ENCODE measurements around the gene ATF4. TPM values are rescaled to one million over a fixed set of nuclear protein-coding genes. Genes with fewer than 3 reads are reported as not detected.

Gene ATF4
- total and polyA plus RNA-seq, 2 of the 8 experiments (the other 6 are each of a cell fraction or from before 2014, with no cell fraction given) = 553 to 704 TPM

DNA sequence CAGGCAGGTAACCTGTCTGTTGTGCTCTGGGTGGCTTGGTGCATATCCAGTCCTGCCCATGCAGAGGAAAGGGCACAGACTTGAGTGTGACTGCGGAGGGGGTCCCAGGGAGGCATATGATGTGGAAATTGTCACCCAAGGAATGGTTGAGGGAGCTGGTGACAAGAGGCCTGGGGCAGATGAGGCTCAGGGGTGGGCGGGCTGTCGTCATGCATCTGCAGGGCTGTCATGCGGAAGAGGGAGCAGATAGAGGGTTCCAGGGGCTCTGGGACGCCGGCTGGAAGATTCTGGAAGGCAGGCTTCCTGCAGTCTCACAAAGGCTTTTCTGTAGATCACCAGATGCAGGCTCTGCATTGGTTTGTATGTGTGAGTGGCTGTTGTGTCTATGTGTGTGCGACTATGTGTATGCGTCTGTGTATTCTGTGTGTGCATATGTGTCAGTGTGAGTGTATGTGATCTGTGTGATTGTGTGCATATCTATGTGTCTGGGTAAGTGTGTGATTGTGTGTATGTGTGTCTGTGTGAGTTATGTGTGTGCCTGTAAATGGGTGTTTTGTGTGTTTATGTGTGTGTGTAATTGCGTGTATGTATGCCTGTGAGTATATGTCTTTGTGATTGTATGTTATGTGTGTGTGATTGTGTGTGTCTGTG lies 42.6 kb downstream of the ATF4 start:
- Histone ChIP-seq H3K79me2 (ENCODE audit: control insufficient read depth in 1 of 2, insufficient read depth in 2 of 2, low read length in 2 of 2) (peaks cover 0 to 4% of the 10 kb centered on the region in 2 experiments; a peak in 2 of 4 replicates), H2BK12ac (ENCODE audit: low read depth, low read length) (no peak overlapping the region), H2AFZ (ENCODE audit: low read length) (no peak overlapping the region), H3K27ac (ENCODE audit: low read depth, low read length) (no peak overlapping the region), H3K9me3 (ENCODE audit: insufficient read depth in 2 of 2, low read depth in 1 of 2, low read length in 1 of 2) (peaks cover 0 to 7% of the 10 kb centered on the region in 2 experiments; a peak in 1 of 4 replicates), H4K20me1 (replicated peaks in 1 of 2; ENCODE audit: control insufficient read depth in 1 of 2, insufficient read depth in 2 of 2, low read length in 2 of 2) (peaks cover 0 to 20% of the 10 kb centered on the region in 2 experiments), H3K23me2 (ENCODE audit: low read depth, low read length) (peaks cover 19% of the 10 kb centered on the region; the same call in 1 of the 2 replicates), H2BK20ac (ENCODE audit: low read length) (no peak overlapping the region), H3K4me2 (ENCODE audit: insufficient read depth in 1 of 2, low read depth in 2 of 2, low read length in 2 of 2) (no peak overlapping the region), H3K36me3 (ENCODE audit: control insufficient read depth in 2 of 4, insufficient read depth in 4 of 4, low read length in 3 of 4) (no peaks in the 10 kb centered on the region; a peak in 1 of 8 replicates), H3K27me3 (replicated peaks in 1 of 4; ENCODE audit: control insufficient read depth in 3 of 4, extremely low read depth in 1 of 4, insufficient read depth in 3 of 4, low read length in 3 of 4) (peaks cover 8 to 27% (median 23%) of the 10 kb centered on the region in 4 experiments), H3K56ac (replicated peaks; ENCODE audit: insufficient read length, low read depth, low read length) (no peak overlapping the region), H4K8ac (ENCODE audit: extremely low read depth, insufficient read depth, low read length) (no peak overlapping the region), H3K23ac (ENCODE audit: insufficient read length) (no peak overlapping the region), H4K91ac (replicated peaks; ENCODE audit: insufficient read length, low read length) (no peak overlapping the region), H4K5ac (ENCODE audit: insufficient read length, low read depth, low read length) (no peak overlapping the region), H3K9ac (replicated peaks in 1 of 4; ENCODE audit: extremely low read depth in 1 of 4, low read depth in 3 of 4, low read length in 3 of 4) (no peak overlapping the region; a peak in 1 of 7 replicates), H3K14ac (ENCODE audit: insufficient read length) (no peak overlapping the region), H3K4ac (replicated peaks; ENCODE audit: insufficient read length, low read depth, low read length) (no peak overlapping the region), H3K4me1 (replicated peaks in 1 of 4; ENCODE audit: control insufficient read depth in 3 of 4, insufficient read depth in 4 of 4, low read length in 3 of 4) (peaks cover 4 to 16% (median 8%) of the 10 kb centered on the region in 4 experiments; a peak in 6 of 7 replicates), H3K4me3 (ENCODE audit: extremely low read depth in 1 of 4, insufficient read depth in 2 of 4, low read depth in 3 of 4, low read length in 4 of 4) (no peak overlapping the region), H2BK120ac (replicated peaks; ENCODE audit: low read depth, low read length) (no peak overlapping the region), H3K18ac (ENCODE audit: extremely low read depth, low read length) (no peak overlapping the region), H2BK15ac (ENCODE audit: low read length) (peak overlapping the region; percentile 0; the same call in 1 of the 2 replicates), H2AK5ac (ENCODE audit: low read depth, low read length) (peak overlapping the region; percentile 72), H2BK5ac (ENCODE audit: low read depth, low read length) (no peak overlapping the region), H3K79me1 (ENCODE audit: low read depth, low read length) (peaks cover 9% of the 10 kb centered on the region; the same call in 1 of the 2 replicates)
- DNase-seq (ENCODE audit: low read depth in 1 of 2, low spot score in 2 of 2) (no peak), FAIRE-seq (no peak)
- 79% methylated on average over 9 of the region's 9 CpGs; no CpG with 5 or more reads in 1 of the 2 experiments for WGBS, 2 experiments (ENCODE audit: extremely low coverage in 1 of 2, insufficient coverage in 1 of 2, insufficient read length in 1 of 2, insufficient replicate concordance in 2 of 2, low coverage in 1 of 2, low lambda C conversion rate in 2 of 2, missing lambda C conversion rate in 1 of 2)
- POLR2A ChIA-PET (ENCODE audit: partially characterized antibody) = interaction anchor here (1.2 to 1.4 kb wide), 2 partner anchors 32 to 43 kb away, joined by 3 to 4 read pairs; partner anchors contain the start of gene ATF4
- CTCF ChIA-PET (ENCODE audit: partially characterized antibody) = interaction anchor here (0.9 to 5.3 kb wide), 6 partner anchors 11 to 474 kb away, joined by 3 to 47 read pairs (median 4); partner anchors contain the start of gene CACNA1I
- TF ChIP-seq POLR2A (IDR thresholded peaks at IDR 0.05; ENCODE audit: control extremely low read depth in 1 of 2, low read depth in 2 of 2, low read length in 2 of 2) = no peak
- no peak for TF ChIP-seq EZH2 (IDR thresholded peaks at IDR 0.05; ENCODE audit: low read depth, low read length, severe bottlenecking)
- no peak for TF ChIP-seq CBX5 (IDR thresholded peaks at IDR 0.05; ENCODE audit: low read depth, low read length)
- TF ChIP-seq GABPA (IDR thresholded peaks at IDR 0.05; ENCODE audit: borderline replicate concordance, insufficient read depth, low read length) = no peak
- TF ChIP-seq SIN3A (conservative IDR thresholded peaks at IDR 0.05 in 1 of 2, IDR thresholded peaks at IDR 0.05 in 1 of 2; ENCODE audit: low read depth in 1 of 2, low read length in 2 of 2) = no peak
- no peak for TF ChIP-seq CREB1 (IDR thresholded peaks at IDR 0.05)
- no peak for TF ChIP-seq RBBP5 (IDR thresholded peaks at IDR 0.05; ENCODE audit: borderline replicate concordance, low read depth, low read length)
- no peak for TF ChIP-seq BRCA1 (IDR thresholded peaks at IDR 0.05; ENCODE audit: low read depth, low read length)
- no peak for TF ChIP-seq ZNF274 (IDR thresholded peaks at IDR 0.05; ENCODE audit: borderline replicate concordance, extremely low read depth, low read length)
- TF ChIP-seq RNF2 (IDR thresholded peaks at IDR 0.05; ENCODE audit: borderline replicate concordance, low read depth, low read length, missing control alignments, poor library complexity, severe bottlenecking) = no peak

Data from H1 (cell line).